Smooth muscle cell (in vitro differentiated cells): Measurements from ENCODE around the gene CUL1. TPM values are rescaled to one million over a fixed set of nuclear protein-coding genes. Genes with fewer than 3 reads are reported as not detected.

ENCODE experiments used
- DNase-seq: peaks from one replicate; lab custom pipeline; 2025; ENCODE audit not compliant: unreplicated experiment; lab: John Stamatoyannopoulos, UW
- H2AFZ ChIP-seq: fragments of 200-600 bp; sonication (generic); 2 replicates; pipeline ENCODE4 v1.6.0; 2016; ENCODE audit warnings: antibody characterized with exemption, low read depth, mild to moderate bottlenecking
- H3F3A ChIP-seq: fragments of 200-600 bp; sonication (generic); 2 replicates; pipeline ENCODE4 v1.6.0; 2017; ENCODE audit warnings: antibody characterized with exemption, low read depth
- H3K27ac ChIP-seq: fragments of 200-600 bp; sonication (generic); 2 replicates; pipeline ENCODE4 v1.5.1; 2016; ENCODE audit warnings: low read depth, mild to moderate bottlenecking
- H3K27me3 ChIP-seq: fragments of 200-600 bp; sonication (generic); 2 replicates; pipeline ENCODE4 v1.6.1; 2016; ENCODE audit warnings: low read depth, mild to moderate bottlenecking
- H3K36me3 ChIP-seq: fragments of 200-600 bp; sonication (generic); 2 replicates; pipeline ENCODE4 v1.5.1; 2016; ENCODE audit warnings: low read depth
- H3K4me1 ChIP-seq: fragments of 200-600 bp; sonication (generic); 2 replicates; pipeline ENCODE4 v1.5.1; 2016; ENCODE audit warnings: low read depth
- H3K4me2 ChIP-seq: fragments of 200-600 bp; sonication (generic); 2 replicates; pipeline ENCODE4 v1.6.0; 2016; ENCODE audit warnings: mild to moderate bottlenecking
- H3K4me3 ChIP-seq: fragments of 200-600 bp; sonication (generic); 2 replicates; pipeline ENCODE4 v1.5.1; 2016; ENCODE audit warnings: mild to moderate bottlenecking
- H3K79me2 ChIP-seq: fragments of 200-600 bp; sonication (generic); 2 replicates; pipeline ENCODE4 v1.6.0; 2016; ENCODE audit warnings: low read depth, mild to moderate bottlenecking
- H3K9ac ChIP-seq: fragments of 200-600 bp; sonication (generic); 2 replicates; pipeline ENCODE4 v1.6.0; 2016; ENCODE audit warnings: low read depth
- H3K9me3 ChIP-seq: fragments of 200-600 bp; sonication (generic); replicated peaks from 2 replicates; pipeline ENCODE4 v1.5.1; 2016; ENCODE audit warnings: low read depth
- H4K20me1 ChIP-seq: fragments of 200-600 bp; sonication (generic); 2 replicates; pipeline ENCODE4 v1.6.0; 2016; ENCODE audit warnings: low read depth
- CTCF ChIP-seq: fragments of 200-600 bp; sonication (generic); IDR thresholded peaks from 2 replicates; pipeline ENCODE4 v1.5.1; 2017; ENCODE audit warnings: borderline replicate concordance, mild to moderate bottlenecking, antibody characterized with exemption; ENCODE audit not compliant: insufficient read depth, poor library complexity, severe bottlenecking
- WGBS: methylation state at CpG from one replicate; pipeline ENCODE4 v1.1.7; 2016; ENCODE audit warnings: low lambda C conversion rate; 5-methylcytosine and 5-hydroxymethylcytosine counted together
- polyA plus RNA-seq: library from polyadenylated mRNA; unstranded; fragments of >200 nt; fragmentation: Nextera tagmentation; extraction: Ambion mirVana; gene quantifications from 2 replicates; pipeline ENCODE4 v1.2.1, GENCODE V29; 2016
- total RNA-seq: library from RNA; depleted of rRNA; stranded (reverse); fragments of >200 nt; gene quantifications from 2 replicates; pipeline ENCODE4 v1.2.3, GENCODE V29; 2014

CUL1 gene
- total and polyA plus RNA-seq, 2 experiments from 2014 or later, result 38.2 to 44.8 TPM

GRCh38 chr7:148761499-148762278 is 63.0 kb downstream of the CUL1 start:
- no peak for TF ChIP-seq CTCF
- Histone ChIP-seq H3K27ac (peak overlapping the region; percentile 18), H2AFZ (no peak overlapping the region), H3K4me2 (no peak overlapping the region), H4K20me1 (peaks cover 41% of the 10 kb centered on the region), H3K9me3 (no peaks in the 10 kb centered on the region), H3K4me1 (no peaks in the 10 kb centered on the region), H3K79me2 (no peaks in the 10 kb centered on the region), H3K4me3 (no peak overlapping the region), H3K9ac (no peak overlapping the region), H3K27me3 (no peaks in the 10 kb centered on the region), H3K36me3 (peaks cover 11% of the 10 kb centered on the region), H3F3A (no peaks in the 10 kb centered on the region)
- 92% methylated on average over 12 of the region's 12 CpGs for WGBS
- no peak for DNase-seq

DNA sequence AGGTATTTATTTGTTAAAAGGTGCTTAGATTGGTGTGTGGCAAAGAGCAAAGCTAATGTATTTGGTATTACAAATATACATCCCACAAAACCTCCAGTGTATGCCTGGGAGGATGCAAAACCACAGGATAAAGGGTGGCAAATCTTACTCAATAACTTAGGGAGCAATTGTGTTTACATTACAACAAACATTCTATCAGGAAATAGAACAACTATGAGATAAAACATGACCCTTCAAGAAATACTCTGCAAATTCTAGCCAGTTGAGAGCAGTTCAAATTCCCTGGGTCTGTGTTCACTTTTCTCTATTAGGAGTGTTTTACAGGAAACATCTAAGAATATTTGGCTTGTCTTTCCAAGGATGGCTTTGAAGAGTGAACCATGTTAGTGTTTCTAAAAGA is 64.9 kb downstream of the CUL1 start:
- Histone ChIP-seq H3K4me3 (no peak overlapping the region), H3F3A (no peaks in the 10 kb centered on the region), H4K20me1 (peaks cover 40% of the 10 kb centered on the region), H3K9ac (no peak overlapping the region), H3K27me3 (no peaks in the 10 kb centered on the region), H3K4me1 (no peaks in the 10 kb centered on the region), H3K36me3 (peaks cover 5% of the 10 kb centered on the region), H3K4me2 (peak overlapping the region; percentile 35), H3K27ac (peak overlapping the region; percentile 5), H3K9me3 (no peaks in the 10 kb centered on the region), H2AFZ (no peak overlapping the region), H3K79me2 (no peaks in the 10 kb centered on the region)
- no peak for TF ChIP-seq CTCF
- DNase-seq, result no peak

- H2AFZ ChIP-seq, result no peak overlapping the region
- peaks cover 13% of the 10 kb centered on the region for H3F3A ChIP-seq
- no peak for TF ChIP-seq CTCF
- no peaks in the 10 kb centered on the region for H3K79me2 ChIP-seq
- no peak overlapping the region for H3K9ac ChIP-seq
- H3K4me3 ChIP-seq, result no peak overlapping the region
- H4K20me1 ChIP-seq, result peaks cover 32% of the 10 kb centered on the region
- no peak for DNase-seq
- no peak overlapping the region for H3K27ac ChIP-seq
- WGBS, result 85% methylated on average over 6 of the region's 6 CpGs
- peaks cover 5% of the 10 kb centered on the region for H3K36me3 ChIP-seq
- no peak overlapping the region for H3K4me2 ChIP-seq
- peaks cover 5% of the 10 kb centered on the region for H3K4me1 ChIP-seq
- H3K9me3 ChIP-seq, result no peaks in the 10 kb centered on the region
- H3K27me3 ChIP-seq, result no peaks in the 10 kb centered on the region
Observed at GRCh38 chr7:148770004-148770403, 71.3 kb downstream of the CUL1 start.
